ENCODE measurements around the gene TNFRSF17. TPM values are rescaled to one million over a fixed set of nuclear protein-coding genes. Genes with fewer than 3 reads are reported as not detected.

TNFRSF17 gene
- total RNA-seq, 1 donor from 2014 or later = not detected

DNA sequence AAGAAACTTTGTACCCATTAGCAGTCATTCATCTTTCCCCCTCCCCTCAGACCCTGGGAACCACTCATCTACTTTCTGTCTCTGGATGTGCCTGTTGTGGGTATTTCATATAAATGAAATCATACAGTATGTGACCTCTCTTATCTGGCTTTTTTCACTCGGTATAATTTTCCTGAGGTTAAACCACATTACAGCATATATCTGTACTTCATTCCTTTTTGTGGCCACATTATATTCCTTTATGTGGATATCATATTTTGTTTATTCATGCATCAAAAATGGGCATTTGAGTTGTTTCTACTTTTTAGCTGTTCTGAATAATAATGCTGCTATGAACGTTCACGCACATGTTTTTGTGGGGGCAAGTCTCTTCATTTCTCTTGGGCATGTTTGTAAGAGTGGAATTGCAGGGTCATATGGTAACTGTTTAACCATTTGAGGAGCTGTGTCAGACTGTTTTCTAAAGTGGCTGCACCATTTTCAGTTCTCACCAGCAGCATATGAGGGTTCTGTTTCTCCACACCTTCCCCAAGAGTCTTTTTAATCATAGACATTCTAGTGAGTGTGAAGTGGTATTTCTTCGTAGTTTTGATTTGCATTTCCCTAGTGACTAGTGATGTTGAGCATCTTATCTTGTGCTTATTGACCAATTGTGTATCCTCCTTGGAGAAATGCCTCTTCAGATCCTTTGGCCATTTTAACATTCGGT, 15.3 kb downstream of the TNFRSF17 start:
- Mint-ChIP-seq H3K4me1 (ENCODE audit: low read depth, unreplicated experiment) (peaks cover 28% of the 10 kb centered on the region), H3K27ac (ENCODE audit: unreplicated experiment) (no peak overlapping the region), H3K27me3 (ENCODE audit: unreplicated experiment) (peaks cover 3% of the 10 kb centered on the region), H3K36me3 (ENCODE audit: unreplicated experiment) (no peaks in the 10 kb centered on the region), H3K9me3 (ENCODE audit: unreplicated experiment) (peaks cover 7% of the 10 kb centered on the region), H3K4me3 (ENCODE audit: unreplicated experiment) (no peak overlapping the region)
- TF ChIP-seq, protein P1, sequence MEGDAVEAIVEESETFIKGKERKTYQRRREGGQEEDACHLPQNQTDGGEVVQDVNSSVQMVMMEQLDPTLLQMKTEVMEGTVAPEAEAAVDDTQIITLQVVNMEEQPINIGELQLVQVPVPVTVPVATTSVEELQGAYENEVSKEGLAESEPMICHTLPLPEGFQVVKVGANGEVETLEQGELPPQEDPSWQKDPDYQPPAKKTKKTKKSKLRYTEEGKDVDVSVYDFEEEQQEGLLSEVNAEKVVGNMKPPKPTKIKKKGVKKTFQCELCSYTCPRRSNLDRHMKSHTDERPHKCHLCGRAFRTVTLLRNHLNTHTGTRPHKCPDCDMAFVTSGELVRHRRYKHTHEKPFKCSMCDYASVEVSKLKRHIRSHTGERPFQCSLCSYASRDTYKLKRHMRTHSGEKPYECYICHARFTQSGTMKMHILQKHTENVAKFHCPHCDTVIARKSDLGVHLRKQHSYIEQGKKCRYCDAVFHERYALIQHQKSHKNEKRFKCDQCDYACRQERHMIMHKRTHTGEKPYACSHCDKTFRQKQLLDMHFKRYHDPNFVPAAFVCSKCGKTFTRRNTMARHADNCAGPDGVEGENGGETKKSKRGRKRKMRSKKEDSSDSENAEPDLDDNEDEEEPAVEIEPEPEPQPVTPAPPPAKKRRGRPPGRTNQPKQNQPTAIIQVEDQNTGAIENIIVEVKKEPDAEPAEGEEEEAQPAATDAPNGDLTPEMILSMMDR (IDR thresholded peaks at IDR 0.05; ENCODE audit: partially characterized antibody, unreplicated experiment) = no peak
- DNase-seq = no peak

DNA sequence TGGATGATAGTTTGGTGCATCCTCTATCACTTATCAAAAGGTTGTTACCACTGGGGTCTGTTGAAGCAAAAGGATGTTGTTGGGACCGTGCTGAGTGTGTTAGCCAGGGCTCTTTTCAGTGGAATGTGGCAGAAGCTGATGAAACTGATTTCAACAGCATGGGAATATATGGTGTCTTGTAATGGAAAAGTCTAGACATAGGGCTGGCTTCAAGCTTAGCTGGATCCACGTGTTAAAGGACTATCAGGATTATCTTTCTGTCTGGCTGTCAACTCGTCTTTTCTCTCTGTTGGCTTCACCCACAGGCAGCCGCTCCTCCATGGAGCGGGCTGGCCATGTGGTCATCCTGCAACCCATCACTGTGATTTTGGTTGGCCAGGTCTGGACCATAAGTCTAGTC, 20.2 kb downstream of the TNFRSF17 start:
- no peaks in the 10 kb centered on the region for H3K36me3 Mint-ChIP-seq (ENCODE audit: unreplicated experiment)
- no peak for DNase-seq
- TF ChIP-seq, protein P1 (IDR thresholded peaks at IDR 0.05; ENCODE audit: partially characterized antibody, unreplicated experiment) = no peak
- no peak overlapping the region for H3K27ac Mint-ChIP-seq (ENCODE audit: unreplicated experiment)
- H3K4me1 Mint-ChIP-seq (ENCODE audit: low read depth, unreplicated experiment) = peaks cover 29% of the 10 kb centered on the region
- H3K4me3 Mint-ChIP-seq (ENCODE audit: unreplicated experiment) = no peak overlapping the region
- H3K27me3 Mint-ChIP-seq (ENCODE audit: unreplicated experiment) = peaks cover 3% of the 10 kb centered on the region
- H3K9me3 Mint-ChIP-seq (ENCODE audit: unreplicated experiment) = peaks cover 5% of the 10 kb centered on the region

DNA sequence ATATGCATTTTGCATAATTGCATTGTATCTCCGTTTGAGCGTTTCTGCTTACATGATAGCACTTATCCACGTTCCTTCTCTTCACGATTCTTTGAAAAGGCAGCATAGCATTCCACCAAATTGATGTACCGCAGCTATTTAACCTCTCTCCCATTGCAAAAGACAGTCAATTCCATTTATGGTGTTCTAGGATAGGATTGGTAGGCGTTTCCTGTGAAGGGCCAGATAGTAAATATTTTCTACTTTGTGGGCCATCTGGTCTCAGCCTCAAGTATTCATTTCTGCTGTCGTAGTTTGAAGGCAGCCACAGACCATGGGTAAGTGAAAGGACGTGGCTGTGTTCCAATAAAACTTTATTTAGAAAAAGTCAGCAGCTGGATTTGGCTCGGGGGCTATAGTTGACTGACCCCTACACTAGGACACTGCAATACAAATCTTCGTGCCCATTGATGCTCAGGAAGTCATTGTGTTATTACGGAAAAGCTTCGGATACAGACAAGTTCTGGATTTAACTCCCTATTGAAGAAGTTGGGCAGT, 21.6 kb downstream of the TNFRSF17 start:
- TF ChIP-seq, protein P1 (IDR thresholded peaks at IDR 0.05; ENCODE audit: partially characterized antibody, unreplicated experiment) = no peak
- Mint-ChIP-seq H3K9me3 (ENCODE audit: unreplicated experiment) (peaks cover 5% of the 10 kb centered on the region), H3K27me3 (ENCODE audit: unreplicated experiment) (peaks cover 3% of the 10 kb centered on the region), H3K27ac (ENCODE audit: unreplicated experiment) (no peak overlapping the region), H3K4me3 (ENCODE audit: unreplicated experiment) (no peak overlapping the region), H3K36me3 (ENCODE audit: unreplicated experiment) (no peaks in the 10 kb centered on the region), H3K4me1 (ENCODE audit: low read depth, unreplicated experiment) (peaks cover 21% of the 10 kb centered on the region)
- no peak for DNase-seq

DNA sequence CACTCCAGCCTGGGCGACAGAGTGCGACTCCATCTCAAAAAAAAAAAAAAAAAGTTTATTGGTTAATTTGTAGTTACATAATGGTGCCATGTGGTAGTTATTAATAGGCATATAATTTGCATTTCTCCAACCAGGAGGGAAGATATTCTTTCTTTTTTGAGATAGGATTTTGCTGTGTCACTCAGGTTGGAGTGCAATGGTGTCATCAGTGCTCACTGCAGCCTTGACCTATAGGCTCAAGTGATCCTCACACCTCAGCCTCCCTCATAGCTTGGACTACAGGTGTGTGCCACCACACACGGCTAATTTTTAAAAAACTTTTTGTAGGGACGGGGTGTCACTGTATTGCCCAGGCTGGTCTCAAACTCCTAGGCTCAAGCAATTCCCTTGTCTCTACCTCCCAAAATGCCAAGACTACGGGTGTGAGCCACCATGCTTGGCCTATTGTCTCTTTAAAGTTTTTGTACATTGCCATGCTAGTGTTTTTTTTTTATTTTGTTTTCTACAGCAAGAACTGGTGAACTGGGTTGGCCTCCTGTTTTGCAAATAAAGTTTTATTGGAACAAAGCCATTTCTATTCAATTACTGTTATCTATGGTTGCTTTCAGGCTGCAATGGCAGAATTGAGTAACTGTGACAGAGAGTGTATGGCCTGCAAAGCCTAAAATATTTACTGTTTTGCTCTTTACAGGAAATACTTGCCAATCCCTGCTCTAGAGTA, 23.4 kb downstream of the TNFRSF17 start:
- peaks cover 26% of the 10 kb centered on the region for H3K4me1 Mint-ChIP-seq (ENCODE audit: low read depth, unreplicated experiment)
- TF ChIP-seq, protein P1 (IDR thresholded peaks at IDR 0.05; ENCODE audit: partially characterized antibody, unreplicated experiment) = no peak
- peaks cover 5% of the 10 kb centered on the region for H3K9me3 Mint-ChIP-seq (ENCODE audit: unreplicated experiment)
- DNase-seq = no peak
- no peaks in the 10 kb centered on the region for H3K36me3 Mint-ChIP-seq (ENCODE audit: unreplicated experiment)
- peak overlapping the region; percentile 98 for H3K27ac Mint-ChIP-seq (ENCODE audit: unreplicated experiment)
- H3K27me3 Mint-ChIP-seq (ENCODE audit: unreplicated experiment) = peaks cover 3% of the 10 kb centered on the region
- no peak overlapping the region for H3K4me3 Mint-ChIP-seq (ENCODE audit: unreplicated experiment)

All from glutamatergic neuron (in vitro differentiated cells).